ENCODE measurements around the gene SLF2. TPM values are rescaled to one million over a fixed set of nuclear protein-coding genes. Genes with fewer than 3 reads are reported as not detected.

SLF2 gene
- total and polyA plus RNA-seq, 2 donors = 23.8 to 26.3 TPM

DNA sequence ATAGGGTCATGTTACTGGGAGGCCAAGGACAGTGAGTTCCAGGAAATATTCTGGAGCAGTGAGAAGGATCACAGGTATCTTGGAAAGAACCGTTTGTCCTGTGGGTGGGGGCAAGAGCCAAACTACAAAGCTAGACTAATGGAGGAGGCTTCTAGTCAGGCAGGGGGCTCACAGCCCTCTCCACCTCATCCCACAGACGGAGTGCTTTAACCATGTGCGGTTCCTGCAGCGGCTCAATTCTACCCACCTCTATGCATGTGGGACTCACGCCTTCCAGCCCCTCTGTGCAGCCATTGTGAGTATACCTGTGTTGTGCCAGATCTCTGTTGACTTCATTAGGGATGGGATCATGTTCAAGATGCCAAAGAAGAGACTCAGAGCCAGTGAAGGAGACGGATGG, 64.7 kb downstream of the SLF2 start:
- no peaks in the 10 kb centered on the region for H3K4me1 ChIP-seq (ENCODE audit: control insufficient read depth in 2 of 2, insufficient read depth in 2 of 2, low read length in 2 of 2)
- H3K27me3 ChIP-seq (ENCODE audit: control insufficient read depth in 2 of 2, insufficient read depth in 1 of 2, low read length in 1 of 2) = no peaks in the 10 kb centered on the region
- peaks cover 12 to 24% of the 10 kb centered on the region in 2 donors for H3K36me3 ChIP-seq (ENCODE audit: control insufficient read depth in 2 of 2, insufficient read depth in 2 of 2, low read length in 1 of 2)
- WGBS = 93% methylated on average over 6 of the region's 6 CpGs
- H3K27ac ChIP-seq (ENCODE audit: low read depth in 1 of 2, low read length in 1 of 2) = no peak overlapping the region
- DNase-seq (ENCODE audit: low read depth in 6 of 9, low spot score in 9 of 9) = no peak
- no peaks in the 10 kb centered on the region for H3K9me3 ChIP-seq (ENCODE audit: control insufficient read depth in 2 of 2, insufficient read depth in 1 of 2, low read length in 1 of 2)
- H3K4me3 ChIP-seq (ENCODE audit: low read length in 2 of 2) = no peak overlapping the region

DNA sequence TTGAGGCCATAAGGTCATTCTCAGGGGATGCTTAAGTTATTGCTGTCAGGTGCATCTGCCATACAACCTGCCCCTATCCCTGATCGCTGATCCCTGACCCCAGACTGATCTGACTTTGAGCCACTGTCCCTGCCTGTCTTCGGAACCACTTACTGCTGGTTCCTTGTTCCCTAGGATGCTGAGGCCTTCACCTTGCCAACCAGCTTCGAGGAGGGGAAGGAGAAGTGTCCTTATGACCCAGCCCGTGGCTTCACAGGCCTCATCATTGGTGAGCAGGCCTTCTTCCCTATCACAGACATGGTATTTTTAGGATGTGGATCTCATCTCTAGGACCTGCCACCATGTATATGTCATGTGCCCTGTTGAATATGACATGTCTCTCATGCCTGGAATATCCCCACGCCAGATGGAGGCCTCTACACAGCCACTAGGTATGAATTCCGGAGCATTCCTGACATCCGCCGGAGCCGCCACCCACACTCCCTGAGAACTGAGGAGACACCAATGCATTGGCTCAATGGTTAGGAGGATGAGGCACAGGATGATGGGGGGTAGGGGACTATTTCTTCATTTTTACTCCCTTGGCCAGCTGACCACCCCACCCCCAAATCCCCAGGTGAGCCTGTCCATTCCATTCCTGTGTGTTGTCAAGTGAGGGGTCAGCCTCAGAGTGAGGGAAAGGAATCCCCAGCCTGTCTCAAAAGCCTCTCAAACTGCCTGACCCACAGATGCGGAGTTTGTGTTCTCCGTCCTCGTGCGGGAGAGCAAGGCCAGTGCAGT, 65.5 kb downstream of the SLF2 start:
- H3K36me3 ChIP-seq (ENCODE audit: control insufficient read depth in 2 of 2, insufficient read depth in 2 of 2, low read length in 1 of 2) = peaks cover 20 to 28% of the 10 kb centered on the region in 2 donors
- DNase-seq (ENCODE audit: low read depth in 6 of 9, low spot score in 9 of 9) = no peak

DNA sequence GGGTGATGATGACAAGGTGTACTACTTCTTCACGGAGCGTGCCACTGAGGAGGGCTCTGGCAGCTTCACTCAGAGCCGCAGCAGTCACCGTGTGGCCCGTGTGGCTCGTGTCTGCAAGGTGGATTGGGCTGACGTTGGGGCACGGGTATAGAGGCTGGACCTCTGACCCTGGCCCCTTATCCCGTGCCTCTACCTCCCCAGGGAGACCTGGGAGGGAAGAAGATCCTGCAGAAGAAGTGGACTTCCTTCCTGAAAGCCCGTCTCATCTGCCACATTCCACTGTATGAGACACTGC, 66.1 kb downstream of the SLF2 start:
- Histone ChIP-seq H3K27me3 (ENCODE audit: control insufficient read depth in 2 of 2, insufficient read depth in 1 of 2, low read length in 1 of 2) (no peaks in the 10 kb centered on the region), H3K9me3 (ENCODE audit: control insufficient read depth in 2 of 2, insufficient read depth in 1 of 2, low read length in 1 of 2) (no peaks in the 10 kb centered on the region), H3K4me3 (ENCODE audit: low read length in 2 of 2) (no peak overlapping the region), H3K27ac (ENCODE audit: low read depth in 1 of 2, low read length in 1 of 2) (no peak overlapping the region), H3K4me1 (ENCODE audit: control insufficient read depth in 2 of 2, insufficient read depth in 2 of 2, low read length in 2 of 2) (no peaks in the 10 kb centered on the region), H3K36me3 (ENCODE audit: control insufficient read depth in 2 of 2, insufficient read depth in 2 of 2, low read length in 1 of 2) (peaks cover 23 to 33% of the 10 kb centered on the region in 2 donors)
- 97% methylated on average over 10 of the region's 10 CpGs for WGBS
- no peak for DNase-seq (ENCODE audit: low read depth in 6 of 9, low spot score in 9 of 9)

More for the DNA sequence above, 65.5 kb downstream of the SLF2 start:
- H3K27me3 ChIP-seq (ENCODE audit: control insufficient read depth in 2 of 2, insufficient read depth in 1 of 2, low read length in 1 of 2) = no peaks in the 10 kb centered on the region
- no peaks in the 10 kb centered on the region for H3K4me1 ChIP-seq (ENCODE audit: control insufficient read depth in 2 of 2, insufficient read depth in 2 of 2, low read length in 2 of 2)
- no peak overlapping the region for H3K4me3 ChIP-seq (ENCODE audit: low read length in 2 of 2)
- H3K9me3 ChIP-seq (ENCODE audit: control insufficient read depth in 2 of 2, insufficient read depth in 1 of 2, low read length in 1 of 2) = no peaks in the 10 kb centered on the region
- no peak overlapping the region for H3K27ac ChIP-seq (ENCODE audit: low read depth in 1 of 2, low read length in 1 of 2)
- WGBS = 97% methylated on average over 13 of the region's 13 CpGs

GRCh38 chr10:100979791-100980272, 67.1 kb downstream of the SLF2 start:
- Histone ChIP-seq H3K27me3 (ENCODE audit: control insufficient read depth in 2 of 2, insufficient read depth in 1 of 2, low read length in 1 of 2) (no peaks in the 10 kb centered on the region), H3K4me3 (ENCODE audit: low read length in 2 of 2) (no peak overlapping the region), H3K4me1 (ENCODE audit: control insufficient read depth in 2 of 2, insufficient read depth in 2 of 2, low read length in 2 of 2) (no peaks in the 10 kb centered on the region), H3K36me3 (ENCODE audit: control insufficient read depth in 2 of 2, insufficient read depth in 2 of 2, low read length in 1 of 2) (peaks cover 23 to 37% of the 10 kb centered on the region in 2 donors), H3K27ac (ENCODE audit: low read depth in 1 of 2, low read length in 1 of 2) (no peak overlapping the region), H3K9me3 (ENCODE audit: control insufficient read depth in 2 of 2, insufficient read depth in 1 of 2, low read length in 1 of 2) (no peaks in the 10 kb centered on the region)
- WGBS = 97% methylated on average over 16 of the region's 16 CpGs
- no peak for DNase-seq (ENCODE audit: low read depth in 6 of 9, low spot score in 9 of 9)

- no peaks in the 10 kb centered on the region for H3K27me3 ChIP-seq (ENCODE audit: control insufficient read depth in 2 of 2, insufficient read depth in 1 of 2, low read length in 1 of 2)
- H3K27ac ChIP-seq (ENCODE audit: low read depth in 1 of 2, low read length in 1 of 2) = no peak overlapping the region
- WGBS = 98% methylated on average over 2 of the region's 2 CpGs
- no peaks in the 10 kb centered on the region for H3K9me3 ChIP-seq (ENCODE audit: control insufficient read depth in 2 of 2, insufficient read depth in 1 of 2, low read length in 1 of 2)
- DNase-seq (ENCODE audit: low read depth in 6 of 9, low spot score in 9 of 9) = no peak
- H3K36me3 ChIP-seq (ENCODE audit: control insufficient read depth in 2 of 2, insufficient read depth in 2 of 2, low read length in 1 of 2) = peaks cover 23 to 37% of the 10 kb centered on the region in 2 donors
- no peak overlapping the region for H3K4me3 ChIP-seq (ENCODE audit: low read length in 2 of 2)
- no peaks in the 10 kb centered on the region for H3K4me1 ChIP-seq (ENCODE audit: control insufficient read depth in 2 of 2, insufficient read depth in 2 of 2, low read length in 2 of 2)
Observed at GRCh38 chr10:100980311-100980710, 67.5 kb downstream of the SLF2 start.

DNA sequence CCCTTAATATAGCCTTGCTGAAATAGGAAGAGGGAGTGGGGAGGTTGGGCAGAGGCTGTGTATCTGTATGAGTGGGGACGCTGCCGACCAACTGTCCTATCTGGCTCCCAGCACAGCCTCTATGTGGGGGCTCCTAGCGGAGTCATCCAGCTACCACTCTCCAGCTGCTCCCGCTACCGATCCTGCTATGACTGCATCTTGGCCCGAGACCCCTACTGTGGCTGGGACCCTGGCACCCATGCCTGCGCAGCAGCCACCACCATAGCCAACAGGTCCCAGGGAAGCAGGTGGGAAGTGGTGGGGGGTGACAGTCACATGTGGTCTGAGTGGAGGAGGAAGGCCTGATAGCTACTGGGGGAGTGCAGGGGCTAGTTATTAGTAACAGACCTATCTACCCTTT, 67.9 kb downstream of the SLF2 start:
- 97% methylated on average over 7 of the region's 7 CpGs for WGBS
- Histone ChIP-seq H3K27ac (ENCODE audit: low read depth in 1 of 2, low read length in 1 of 2) (no peak overlapping the region), H3K9me3 (ENCODE audit: control insufficient read depth in 2 of 2, insufficient read depth in 1 of 2, low read length in 1 of 2) (no peaks in the 10 kb centered on the region), H3K36me3 (ENCODE audit: control insufficient read depth in 2 of 2, insufficient read depth in 2 of 2, low read length in 1 of 2) (peaks cover 23 to 37% of the 10 kb centered on the region in 2 donors), H3K4me1 (ENCODE audit: control insufficient read depth in 2 of 2, insufficient read depth in 2 of 2, low read length in 2 of 2) (no peaks in the 10 kb centered on the region), H3K27me3 (ENCODE audit: control insufficient read depth in 2 of 2, insufficient read depth in 1 of 2, low read length in 1 of 2) (no peaks in the 10 kb centered on the region), H3K4me3 (ENCODE audit: low read length in 2 of 2) (no peak overlapping the region)
- DNase-seq (ENCODE audit: low read depth in 6 of 9, low spot score in 9 of 9) = no peak

DNA sequence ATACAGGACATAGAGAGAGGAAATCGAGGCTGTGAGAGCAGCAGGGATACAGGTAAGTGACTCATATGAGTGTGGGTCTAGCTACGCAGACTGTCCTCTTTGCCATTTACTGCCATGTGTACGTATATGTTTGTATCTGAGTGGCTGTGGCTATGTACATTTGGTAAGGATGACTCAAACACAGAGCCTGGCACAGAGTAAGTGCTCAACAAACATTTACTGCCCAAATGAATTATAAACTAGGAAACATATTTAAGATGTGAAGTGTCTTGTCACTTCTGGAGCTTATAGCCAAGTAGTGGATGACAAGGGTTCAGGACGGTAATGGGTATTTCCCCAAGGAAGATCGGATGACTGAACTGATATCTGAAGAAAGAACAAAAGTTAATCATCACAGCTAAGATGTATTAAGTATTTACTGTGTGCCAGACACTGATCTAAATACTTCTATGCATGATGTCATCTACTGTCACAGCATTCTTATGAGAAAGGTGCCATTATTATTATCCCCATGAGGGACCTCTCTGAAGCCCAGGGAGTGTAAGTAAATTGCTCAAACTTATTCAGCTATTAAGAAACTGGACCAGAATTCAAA, 68.5 kb downstream of the SLF2 start:
- H3K27me3 ChIP-seq (ENCODE audit: control insufficient read depth in 2 of 2, insufficient read depth in 1 of 2, low read length in 1 of 2) = no peaks in the 10 kb centered on the region
- no peaks in the 10 kb centered on the region for H3K9me3 ChIP-seq (ENCODE audit: control insufficient read depth in 2 of 2, insufficient read depth in 1 of 2, low read length in 1 of 2)
- no peak overlapping the region for H3K4me3 ChIP-seq (ENCODE audit: low read length in 2 of 2)
- peaks cover 23 to 37% of the 10 kb centered on the region in 2 donors for H3K36me3 ChIP-seq (ENCODE audit: control insufficient read depth in 2 of 2, insufficient read depth in 2 of 2, low read length in 1 of 2)
- H3K4me1 ChIP-seq (ENCODE audit: control insufficient read depth in 2 of 2, insufficient read depth in 2 of 2, low read length in 2 of 2) = peaks cover under 1 to 2% of the 10 kb centered on the region in 2 donors
- DNase-seq (ENCODE audit: low read depth in 6 of 9, low spot score in 9 of 9) = no peak
- WGBS = 96% methylated on average over 5 of the region's 5 CpGs
- H3K27ac ChIP-seq (ENCODE audit: low read depth in 1 of 2, low read length in 1 of 2) = no peak overlapping the region

- H3K36me3 ChIP-seq (ENCODE audit: control insufficient read depth in 2 of 2, insufficient read depth in 2 of 2, low read length in 1 of 2) = peaks cover 23 to 37% of the 10 kb centered on the region in 2 donors
- no peak overlapping the region for H3K27ac ChIP-seq (ENCODE audit: low read depth in 1 of 2, low read length in 1 of 2)
- 96% methylated on average over 24 of the region's 24 CpGs for WGBS
- H3K4me1 ChIP-seq (ENCODE audit: control insufficient read depth in 2 of 2, insufficient read depth in 2 of 2, low read length in 2 of 2) = peaks cover 10 to 17% of the 10 kb centered on the region in 2 donors
- no peaks in the 10 kb centered on the region for H3K9me3 ChIP-seq (ENCODE audit: control insufficient read depth in 2 of 2, insufficient read depth in 1 of 2, low read length in 1 of 2)
- H3K27me3 ChIP-seq (ENCODE audit: control insufficient read depth in 2 of 2, insufficient read depth in 1 of 2, low read length in 1 of 2) = peaks cover 0 to 2% of the 10 kb centered on the region in 2 donors
- no peak for DNase-seq (ENCODE audit: low read depth in 6 of 9, low spot score in 9 of 9)
- no peak overlapping the region for H3K4me3 ChIP-seq (ENCODE audit: low read length in 2 of 2)
Observed at GRCh38 chr10:100982916-100983830, 70.4 kb downstream of the SLF2 start.
